Ramos (cell line): Measurements from ENCODE around the gene INTS14.

Source experiments
- in situ Hi-C: fragments of 300-500 bp; cut with MboI; formaldehyde crosslinking; loops from one replicate; pipeline ENCODE4 v1.14.3; 2022; ENCODE audit warnings: low sequenced_read_pairs; ENCODE audit not compliant: unreplicated experiment

Gene INTS14

GRCh38 chr15:65541231-65541820 is 69.6 kb downstream of the INTS14 start:
- in situ Hi-C loops, result no loop called here

GRCh38 chr15:65540314-65540713 is 70.6 kb downstream of the INTS14 start:
- in situ Hi-C loops, result no loop called here

- in situ Hi-C loops, result no loop called here
These were observed 75.7 kb downstream of the INTS14 start for GRCh38 chr15:65535192-65535591.

- in situ Hi-C loops, result no loop called here
These were observed 77.7 kb downstream of the INTS14 start for GRCh38 chr15:65533057-65533756.

- in situ Hi-C loops, result no loop called here
These were observed 78.2 kb downstream of the INTS14 start for GRCh38 chr15:65532738-65533051.

GRCh38 chr15:65530318-65531111 is 80.4 kb downstream of the INTS14 start, which contains the start of gene HACD3:
Gene HACD3, plus strand, starts transcription at chr15:65530463. Its CDS starts 169 bp downstream, at chr15:65530632.
- in situ Hi-C loops, result no loop called here

GRCh38 chr15:65529762-65530317 is 81.1 kb downstream of the INTS14 start:
- in situ Hi-C loops, result no loop called here
